IMR-90 (cell line): Measurements from ENCODE around the gene PRR22. TPM values are rescaled to one million over a fixed set of nuclear protein-coding genes. Genes with fewer than 3 reads are reported as not detected.

ENCODE experiments used
- ATAC-seq: fragments of 200-7000 bp; cut with Tn5 transposase; 2 replicates; pipeline ENCODE4 v1.9.1; 2020; ENCODE audit warnings: low read depth, mild to moderate bottlenecking, moderate library complexity
- BruUV-seq: library from RNA; stranded (reverse); fragments of 400-500 nt; replicated peaks from 2 replicates; lab custom pipeline; 2021; lab: Mats Ljungman, UMichigan
- CTCF ChIA-PET: fragments of 300-600 bp; formaldehyde crosslinking; extraction: SDS; loops from one replicate; lab custom pipeline; 2021; ENCODE audit warnings: antibody characterized with exemption; lab: Yijun Ruan, JAX
- POLR2A ChIA-PET: fragments of 300-600 bp; sonication (Branson Sonifier 250); formaldehyde crosslinking; loops from one replicate; lab custom pipeline; 2022; ENCODE audit warnings: antibody characterized with exemption; ENCODE audit not compliant: unreplicated experiment; lab: Charles Lee
- DNase-seq: peaks from one replicate; pipeline ENCODE4 v3.0.0; 2013
- H2AFZ ChIP-seq: replicated peaks from 2 replicates; pipeline ENCODE3; 2013; ENCODE audit warnings: low read length, mild to moderate bottlenecking; ENCODE audit not compliant: poor library complexity
- H2AK5ac ChIP-seq: 2 replicates; pipeline ENCODE4 v1.6.1; 2013; ENCODE audit warnings: low read depth, low read length, inconsistent platforms
- H2AK9ac ChIP-seq: replicated peaks from 2 replicates; pipeline ENCODE3; 2013; ENCODE audit warnings: mild to moderate bottlenecking, low read depth, low read length, moderate library complexity; ENCODE audit not compliant: poor library complexity
- H2BK120ac ChIP-seq: 2 replicates; pipeline ENCODE4 v1.6.1; 2013; ENCODE audit warnings: low read depth, low read length, inconsistent platforms
- H2BK15ac ChIP-seq: 3 replicates; pipeline ENCODE4 v1.6.1; 2013; ENCODE audit warnings: low read depth, low read length, inconsistent platforms
- H2BK20ac ChIP-seq: 2 replicates; pipeline ENCODE4 v1.6.1; 2013; ENCODE audit warnings: low read depth, mild to moderate bottlenecking, inconsistent platforms, low read length, moderate library complexity
- H2BK5ac ChIP-seq: 2 replicates; pipeline ENCODE4 v1.6.1; 2013; ENCODE audit warnings: mild to moderate bottlenecking, low read depth, low read length, inconsistent platforms; ENCODE audit not compliant: poor library complexity, severe bottlenecking
- H3K14ac ChIP-seq: replicated peaks from 2 replicates; pipeline ENCODE4 v1.6.1; 2013; ENCODE audit warnings: low read depth, low read length, inconsistent platforms
- H3K18ac ChIP-seq: 2 replicates; pipeline ENCODE4 v1.6.1; 2013; ENCODE audit warnings: low read depth, low read length, control low read depth
- H3K23ac ChIP-seq: 2 replicates; pipeline ENCODE4 v1.6.1; 2013; ENCODE audit warnings: low read depth, low read length, inconsistent platforms
- H3K27ac ChIP-seq: 2 replicates; pipeline ENCODE4 v1.5.1; 2013; ENCODE audit warnings: mild to moderate bottlenecking, control low read depth, low read length; ENCODE audit not compliant: insufficient read depth
- H3K27me3 ChIP-seq: 2 replicates; pipeline ENCODE4 v1.6.1; 2013; ENCODE audit warnings: low read length; ENCODE audit not compliant: control insufficient read depth, insufficient read depth
- H3K36me3 ChIP-seq: 2 replicates; pipeline ENCODE4 v1.6.1; 2013; ENCODE audit warnings: low read length, mixed read lengths; ENCODE audit not compliant: control insufficient read depth, insufficient read depth
- H3K4ac ChIP-seq: 2 replicates; pipeline ENCODE4 v1.6.1; 2013; ENCODE audit warnings: low read depth, low read length, inconsistent platforms
- H3K4me1 ChIP-seq: 2 replicates; pipeline ENCODE4 v1.6.1; 2013; ENCODE audit warnings: low read length, mixed read lengths; ENCODE audit not compliant: control insufficient read depth, insufficient read depth
- H3K4me2 ChIP-seq: 2 replicates; pipeline ENCODE4 v1.6.1; 2013; ENCODE audit warnings: low read depth, mild to moderate bottlenecking, control low read depth, low read length, moderate library complexity
- H3K4me3 ChIP-seq: 2 replicates; pipeline ENCODE4 v1.5.1; 2013; ENCODE audit warnings: low read depth, mild to moderate bottlenecking, control low read depth, low read length, moderate library complexity; ENCODE audit not compliant: insufficient read depth
- H3K56ac ChIP-seq: 2 replicates; pipeline ENCODE4 v1.6.1; 2013; ENCODE audit warnings: low read length, inconsistent platforms; ENCODE audit not compliant: insufficient read depth; ENCODE audit errors: extremely low read depth
- H3K79me1 ChIP-seq, 2 experiments: 2 replicates each; pipeline ENCODE4 v1.6.1; 2013; ENCODE audit warnings: low read length in 2 of 2, inconsistent platforms in 1 of 2, low read depth in 1 of 2
- H3K9ac ChIP-seq: 2 replicates; pipeline ENCODE4 v1.6.1; 2013; ENCODE audit warnings: low read depth, low read length, control low read depth
- H3K9me1 ChIP-seq: 2 replicates; pipeline ENCODE4 v1.6.1; 2013; ENCODE audit warnings: low read length, inconsistent platforms; ENCODE audit not compliant: insufficient read depth
- H3K9me3 ChIP-seq: 2 replicates; pipeline ENCODE4 v1.6.1; 2013; ENCODE audit warnings: low read length; ENCODE audit not compliant: control insufficient read depth, insufficient read depth
- H4K20me1 ChIP-seq: 2 replicates; pipeline ENCODE4 v1.6.1; 2013; ENCODE audit warnings: low read length, inconsistent platforms; ENCODE audit not compliant: insufficient read depth
- H4K5ac ChIP-seq: 2 replicates; pipeline ENCODE4 v1.6.1; 2013; ENCODE audit warnings: mild to moderate bottlenecking, low read depth, low read length, control low read depth
- H4K8ac ChIP-seq, 2 experiments: 2 replicates each; pipeline ENCODE4 v1.6.1; 2013; ENCODE audit warnings: low read depth in 2 of 2, low read length in 2 of 2, control low read depth in 1 of 2, inconsistent platforms in 1 of 2
- H4K91ac ChIP-seq: 2 replicates; pipeline ENCODE4 v1.6.1; 2013; ENCODE audit warnings: low read depth, low read length, inconsistent platforms; ENCODE audit not compliant: insufficient read depth
- BHLHE40 ChIP-seq: fragments of 150-350 bp; IDR thresholded peaks from 2 replicates; pipeline ENCODE4 v1.6.1; 2016; ENCODE audit warnings: mild to moderate bottlenecking, low read depth, low read length
- CHD1 ChIP-seq: IDR thresholded peaks from 2 replicates; pipeline ENCODE4 v1.6.1; 2012; ENCODE audit warnings: low read depth, low read length, improper control_type of control experiment
- CTCF ChIP-seq: conservative IDR thresholded peaks from 2 replicates; pipeline ENCODE4 v1.5.1; 2012; ENCODE audit warnings: mild to moderate bottlenecking, low read depth, low read length, improper control_type of control experiment
- MAFK ChIP-seq: IDR thresholded peaks from 2 replicates; pipeline ENCODE4 v1.6.1; 2012; ENCODE audit warnings: low read depth, low read length, improper control_type of control experiment
- MAZ ChIP-seq: IDR thresholded peaks from 2 replicates; pipeline ENCODE4 v1.6.1; 2012; ENCODE audit warnings: low read depth, mild to moderate bottlenecking, low read length, improper control_type of control experiment, moderate library complexity, borderline replicate concordance
- RAD21 ChIP-seq: IDR thresholded peaks from 2 replicates; pipeline ENCODE4 v1.6.1; 2012; ENCODE audit warnings: low read length, improper control_type of control experiment
- RCOR1 ChIP-seq: IDR thresholded peaks from 2 replicates; pipeline ENCODE4 v1.6.1; 2012; ENCODE audit warnings: mild to moderate bottlenecking, low read length, improper control_type of control experiment; ENCODE audit not compliant: insufficient replicate concordance
- RFX5 ChIP-seq: IDR thresholded peaks from 2 replicates; pipeline ENCODE4 v1.8.0; 2012; ENCODE audit warnings: low read depth, mild to moderate bottlenecking, low read length, moderate library complexity
- SMC3 ChIP-seq: fragments of 150-350 bp; IDR thresholded peaks from 2 replicates; pipeline ENCODE4 v1.6.1; 2016; ENCODE audit warnings: low read depth, mild to moderate bottlenecking, antibody characterized with exemption, low read length, moderate library complexity
- WGBS, 2 experiments: methylation state at CpG; one replicate each; pipeline versions ENCODE4 v1.1.5 to v1.1.7; 2013; ENCODE audit warnings: missing lambda C conversion rate in 2 of 2; ENCODE audit not compliant: insufficient read length in 1 of 2; ENCODE audit errors: extremely low coverage in 2 of 2; 5-methylcytosine and 5-hydroxymethylcytosine counted together
- dilution Hi-C: fragments of 300-500 bp; cut with HindIII; formaldehyde crosslinking; loops from one replicate; pipeline ENCODE4 v1.14.3; 2018; ENCODE audit warnings: low sequenced_read_pairs; ENCODE audit not compliant: unreplicated experiment
- in situ Hi-C: fragments of 300-500 bp; cut with MboI; formaldehyde crosslinking; loops from 3 replicates; pipeline ENCODE4 v1.14.3; 2019; ENCODE audit warnings: low sequenced_read_pairs, inconsistent platforms, mixed read lengths
- intact Hi-C: fragments of 100-400 bp; cut with micrococcal nuclease; formaldehyde crosslinking; loops from 2 replicates; pipeline ENCODE4 v1.10.0; 2022
- polyA plus RNA-seq, 3 experiments: library from polyadenylated mRNA; depleted of rRNA; stranded (reverse); fragments of >200 nt; gene quantifications; 2 replicates each; pipeline ENCODE4 v1.2.3, GENCODE V29; 2012; ENCODE audit warnings: low replicate concordance in 1 of 3
- total RNA-seq: library from RNA; depleted of rRNA; stranded (reverse); fragments of >200 nt; gene quantifications from 2 replicates; pipeline ENCODE4 v1.2.3, GENCODE V29; 2012

PRR22 gene
- total and polyA plus RNA-seq, 2 of the 4 experiments (the other 2 are of a cell fraction) = 0.92 TPM; not detected in 1

GRCh38 chr19:5817218-5817617 lies 32.7 kb upstream of the PRR22 start:
- 60% methylated on average over 2 of the region's 2 CpGs; no CpG with 5 or more reads in 1 of the 2 experiments for WGBS, 2 experiments

More at GRCh38 chr19:5817218-5817617, 32.7 kb upstream of the PRR22 start:
- Histone ChIP-seq H3K9me3 (no peaks in the 10 kb centered on the region), H2BK5ac (no peak overlapping the region), H3K4ac (no peak overlapping the region), H2AK9ac (no peak overlapping the region), H2BK20ac (no peak overlapping the region), H4K20me1 (no peaks in the 10 kb centered on the region; the same call in 1 of the 2 replicates), H3K23ac (no peak overlapping the region), H3K9me1 (no peaks in the 10 kb centered on the region), H3K4me2 (no peak overlapping the region), H2AFZ (no peak overlapping the region), H2BK15ac (no peak overlapping the region), H4K8ac (no peak overlapping the region), H3K27me3 (peaks cover 20% of the 10 kb centered on the region), H3K4me1 (peaks cover 3% of the 10 kb centered on the region; the same call in 1 of the 2 replicates), H3K27ac (no peak overlapping the region), H3K18ac (no peak overlapping the region), H3K9ac (no peak overlapping the region), H3K4me3 (no peak overlapping the region), H2BK120ac (no peak overlapping the region), H3K56ac (no peak overlapping the region), H3K36me3 (no peaks in the 10 kb centered on the region), H3K14ac (no peak overlapping the region), H4K91ac (no peak overlapping the region), H4K5ac (no peak overlapping the region), H3K79me1 (no peaks in the 10 kb centered on the region), H2AK5ac (no peak overlapping the region)
- no peak for TF ChIP-seq MAZ
- TF ChIP-seq RFX5 = no peak
- no peak for TF ChIP-seq CHD1
- no peak for TF ChIP-seq CTCF
- no peak for TF ChIP-seq RAD21
- no peak for TF ChIP-seq SMC3
- TF ChIP-seq MAFK = no peak
- no peak for TF ChIP-seq RCOR1
- TF ChIP-seq BHLHE40 = no peak
- in situ Hi-C loops = no loop called here
- ChIA-PET POLR2A (no interaction called here), CTCF (no interaction called here)
- DNase-seq (no peak), ATAC-seq (no peak)
- BruUV-seq = no TSS peak
- dilution Hi-C loops = no loop called here
- intact Hi-C loops = no loop called here
